DMS53 treated with DMSO at 0.1 percent for 48 hours (cell line): ENCODE measurements around the gene ZBTB20.
"Not testable (repeated sequence)": the region's sequence is repeated elsewhere in the genome, so short reads cannot be mapped to it uniquely, and the experiment has no call there.

ENCODE experiments used
- DNase-seq: peaks from one replicate; lab custom pipeline; 2025; ENCODE audit not compliant: unreplicated experiment; lab: John Stamatoyannopoulos, UW

Gene ZBTB20

DNA sequence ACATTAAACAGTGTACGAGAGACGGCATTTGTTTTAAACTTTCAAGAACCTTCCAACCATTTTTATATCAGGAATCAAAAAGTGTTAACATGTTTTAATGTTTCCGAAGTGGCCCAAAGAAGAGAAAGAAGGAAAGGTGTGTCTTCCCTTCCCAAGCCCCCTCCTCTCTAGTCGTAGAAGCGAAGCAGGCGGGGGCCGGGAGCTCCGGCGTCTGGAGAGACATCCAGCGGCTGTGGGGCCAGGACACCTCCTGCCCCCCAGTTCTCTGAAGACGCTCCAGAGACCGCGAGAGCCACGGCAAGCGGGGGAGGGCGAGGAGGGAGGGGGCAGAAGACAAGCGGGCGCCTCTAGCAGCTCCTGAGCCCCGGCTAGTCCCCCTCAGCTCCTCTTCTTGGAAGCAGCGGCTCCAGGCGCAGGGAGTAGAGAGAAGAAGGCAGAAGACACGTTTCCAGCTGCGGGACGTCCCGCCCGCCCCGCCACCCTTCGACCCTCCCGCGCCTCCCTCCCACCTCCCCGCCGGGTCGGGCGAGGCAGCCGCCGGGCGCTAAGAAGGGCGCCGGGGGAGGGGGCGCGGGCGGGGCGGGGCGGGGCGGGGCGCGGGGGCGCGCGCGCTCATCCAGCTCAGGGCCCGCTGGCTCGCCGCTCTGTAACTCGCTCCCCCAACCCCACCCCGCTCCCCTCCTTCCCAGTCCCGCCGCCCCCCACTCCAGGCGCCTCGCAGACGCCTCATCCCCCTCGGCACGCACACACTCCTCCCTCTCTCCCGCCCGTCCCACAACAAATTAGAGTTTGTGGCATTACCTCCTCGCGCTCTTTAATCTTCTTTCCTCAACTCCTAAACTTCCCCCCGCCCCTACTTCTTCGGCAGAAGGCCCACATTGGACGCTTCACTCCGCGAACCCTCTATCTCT, at the start of gene ZBTB20:
Gene ZBTB20, minus strand, starts transcription at position 871 of the 911 bp plus-strand sequence.
- no peak for DNase-seq

DNA sequence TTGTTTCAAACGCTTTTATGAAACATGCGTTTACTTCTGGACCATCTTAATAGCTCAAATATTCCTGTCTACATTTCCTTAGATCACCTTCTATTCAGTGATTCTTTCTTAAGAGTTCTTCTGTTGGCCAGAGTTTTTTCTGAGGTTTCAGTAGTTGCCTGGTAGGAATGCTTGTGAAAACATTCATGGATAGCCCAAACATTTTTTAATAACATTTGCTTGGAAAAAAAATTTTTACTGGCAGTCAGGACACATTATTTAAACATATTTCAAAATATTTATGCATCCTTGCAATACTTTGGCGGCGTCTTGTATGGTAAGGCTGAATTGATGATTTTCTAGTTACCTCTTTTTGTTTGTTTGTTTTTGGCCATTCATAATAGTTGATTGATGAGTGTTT, 47.4 kb upstream of the ZBTB20 start:
- DNase-seq, result no peak

DNA sequence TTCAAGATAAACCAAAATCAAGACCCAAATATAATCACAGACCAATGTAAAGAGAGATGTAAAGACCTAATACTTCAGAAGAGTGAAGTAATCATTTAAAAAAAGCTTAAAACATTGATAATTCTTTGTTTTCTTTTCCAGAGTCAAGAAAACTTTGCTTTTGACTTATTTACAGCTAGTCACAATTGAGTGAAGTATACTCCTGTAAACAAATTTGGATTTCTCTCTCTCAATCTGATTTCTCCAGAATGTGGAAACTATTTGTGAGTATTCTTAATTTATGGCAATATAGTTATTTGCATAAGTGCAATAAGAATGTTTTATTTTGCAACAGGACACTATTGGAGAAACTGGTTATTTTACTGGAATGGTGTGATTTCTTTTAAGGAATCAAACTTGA, 43.7 kb upstream of the ZBTB20 start:
- DNase-seq, result no peak

DNA sequence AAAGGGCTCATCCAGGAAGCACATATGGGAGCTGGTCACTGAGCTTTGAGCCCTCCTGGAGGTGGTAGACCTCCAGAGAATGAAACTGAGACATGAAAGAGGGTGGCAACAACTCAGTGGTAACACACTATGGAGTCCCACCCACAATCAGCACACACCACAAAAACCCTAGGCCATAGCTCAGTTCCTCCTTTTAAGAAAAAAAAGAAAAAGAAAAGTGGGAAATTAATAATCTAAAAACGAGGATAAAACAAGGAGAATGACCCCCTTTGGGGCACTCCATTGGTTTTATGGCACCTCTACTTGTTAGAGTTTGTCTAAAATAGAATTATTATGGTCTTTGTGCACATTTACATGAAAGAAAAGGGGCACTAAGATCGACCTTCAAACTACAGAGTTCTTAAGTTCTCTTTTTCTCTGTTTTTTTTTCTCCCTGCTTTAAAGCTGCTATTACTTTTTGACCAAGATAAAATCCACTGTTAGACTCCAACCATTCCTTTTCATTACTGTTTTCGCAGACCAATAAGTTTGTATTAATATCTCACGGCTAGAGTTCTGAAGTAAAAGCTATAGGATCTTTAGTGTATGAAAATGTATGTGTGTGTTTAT, 40.2 kb upstream of the ZBTB20 start:
- no peak for DNase-seq

DNA sequence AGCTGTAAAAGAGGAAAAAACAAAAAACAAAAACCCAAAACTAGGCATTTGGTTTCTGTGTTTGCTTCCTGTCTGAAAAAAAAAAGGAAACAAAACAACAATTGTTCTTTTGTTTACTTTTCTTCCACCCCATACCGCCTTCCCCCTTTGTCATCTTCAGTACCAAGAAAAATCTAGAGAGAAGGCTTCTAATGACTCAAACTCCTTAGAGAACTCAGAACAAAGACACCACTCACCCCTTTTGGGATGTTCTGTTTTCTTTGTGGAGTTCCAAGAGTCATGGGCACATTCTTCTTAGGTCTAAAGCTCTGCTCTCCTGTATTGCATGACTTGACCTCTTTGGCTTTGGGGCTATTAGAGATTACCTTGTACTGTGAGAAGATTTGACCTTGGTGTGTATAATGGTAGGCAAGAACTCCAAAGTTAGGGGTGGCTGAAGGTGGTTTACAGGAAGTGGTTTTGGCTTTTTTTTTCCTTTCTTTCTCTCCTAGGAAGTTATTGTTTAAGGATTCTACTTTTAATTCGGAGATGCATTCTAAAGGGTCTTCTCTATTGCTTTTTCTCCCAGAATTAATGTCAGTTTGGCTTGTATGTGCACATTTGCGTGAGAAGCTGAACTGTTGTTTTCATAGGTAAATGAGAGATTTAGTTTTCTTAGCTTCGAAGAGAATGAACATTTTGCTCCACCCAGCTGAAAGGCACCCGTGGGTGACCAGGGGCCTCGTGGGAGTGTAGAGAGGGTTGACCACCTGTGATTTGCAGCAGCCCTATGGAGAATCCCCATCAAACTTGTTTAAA, 39.5 kb upstream of the ZBTB20 start:
- DNase-seq, result no peak

DNA sequence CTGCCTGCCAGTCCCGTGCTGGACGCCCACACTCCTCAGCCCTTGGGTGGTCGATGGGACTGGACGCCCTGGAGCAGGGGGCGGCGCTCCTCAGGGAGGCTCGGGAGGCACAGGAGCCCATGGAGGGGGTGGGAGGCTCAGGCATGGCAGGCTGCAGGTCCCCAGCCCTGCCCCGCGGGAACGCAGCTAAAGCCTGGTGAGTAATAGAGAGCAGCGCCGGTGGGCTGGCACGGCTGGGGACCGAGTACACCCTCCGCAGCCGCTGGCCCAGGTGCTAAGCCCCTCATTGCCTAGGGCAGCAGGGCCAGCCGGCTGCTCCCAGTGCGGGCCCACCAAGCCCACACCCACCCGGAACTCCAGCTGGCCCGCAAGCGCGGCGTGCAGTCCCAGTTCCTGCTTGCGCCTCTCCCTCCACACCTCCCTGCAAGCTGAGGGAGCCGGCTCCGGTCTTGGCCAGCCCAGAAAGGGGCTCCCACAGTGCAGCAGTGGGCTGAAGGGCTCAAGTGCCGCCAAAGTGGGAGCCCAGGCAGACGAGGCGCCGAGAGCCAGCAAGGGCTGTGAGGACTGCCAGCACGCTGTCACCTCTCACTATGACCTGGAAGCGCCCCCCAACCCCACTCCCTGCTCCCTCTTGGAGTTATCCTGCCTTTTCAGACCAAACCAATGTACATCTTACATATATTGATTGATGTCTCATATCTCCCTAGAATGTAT, 37.9 kb upstream of the ZBTB20 start:
- not testable (repeated sequence) for DNase-seq

DNA sequence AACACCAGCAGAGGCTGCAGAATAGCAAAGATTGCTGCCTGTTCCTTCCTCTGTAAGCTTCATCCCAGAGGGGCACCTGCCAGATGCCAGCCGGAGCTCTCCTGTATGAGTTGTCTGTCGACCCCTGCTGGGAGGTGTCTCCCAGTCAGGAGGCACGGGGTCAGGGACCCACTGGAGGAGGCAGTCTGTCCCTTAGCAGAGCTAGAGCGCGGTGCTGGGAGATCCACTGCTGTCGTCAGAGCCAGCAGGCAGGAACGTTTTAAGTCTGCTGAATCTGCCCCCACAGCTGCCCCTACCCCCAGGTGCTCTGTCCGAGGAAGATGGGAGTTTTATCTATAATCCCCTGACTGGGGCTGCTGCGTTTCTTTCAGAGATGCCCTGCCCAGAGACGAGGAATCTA, 31.8 kb upstream of the ZBTB20 start:
- DNase-seq, result not testable (repeated sequence)

DNA sequence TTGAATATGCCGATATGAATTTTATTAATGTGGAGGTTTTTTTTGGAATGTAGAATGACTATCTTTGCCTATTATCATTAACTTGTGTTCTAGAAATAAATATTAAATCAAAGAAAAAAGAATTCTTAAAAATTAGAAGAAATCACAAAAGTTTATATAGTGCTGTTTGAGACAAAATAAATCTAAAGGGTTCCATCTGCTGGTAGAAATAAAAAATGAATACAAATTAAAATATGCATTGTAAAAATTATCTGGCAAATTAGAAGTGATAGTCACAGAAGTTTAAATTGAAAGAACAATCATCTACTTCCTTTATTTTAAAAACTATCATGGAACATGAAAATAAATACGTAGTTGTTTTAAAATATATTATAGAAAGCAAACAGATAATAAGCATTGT, 22.7 kb upstream of the ZBTB20 start:
- no peak for DNase-seq

DNA sequence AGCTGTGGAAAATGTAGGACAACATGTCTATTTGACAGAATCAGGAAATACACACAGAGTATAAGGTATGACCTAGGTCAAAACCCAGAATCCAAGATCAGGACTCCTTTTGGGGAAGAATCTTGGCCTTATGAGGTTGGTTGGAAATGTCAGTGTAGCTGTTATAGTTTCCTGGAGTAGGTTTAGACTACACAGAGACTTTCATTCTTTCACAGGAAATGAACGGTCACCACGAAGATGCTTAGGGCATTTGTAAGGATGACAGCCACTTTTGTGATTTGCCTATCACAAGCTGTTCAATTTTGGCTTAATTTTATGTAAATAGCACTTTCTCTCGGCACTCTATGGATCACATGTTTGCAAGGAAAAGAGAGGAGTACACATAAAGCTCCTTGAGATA, 18.6 kb upstream of the ZBTB20 start:
- no peak for DNase-seq

DNA sequence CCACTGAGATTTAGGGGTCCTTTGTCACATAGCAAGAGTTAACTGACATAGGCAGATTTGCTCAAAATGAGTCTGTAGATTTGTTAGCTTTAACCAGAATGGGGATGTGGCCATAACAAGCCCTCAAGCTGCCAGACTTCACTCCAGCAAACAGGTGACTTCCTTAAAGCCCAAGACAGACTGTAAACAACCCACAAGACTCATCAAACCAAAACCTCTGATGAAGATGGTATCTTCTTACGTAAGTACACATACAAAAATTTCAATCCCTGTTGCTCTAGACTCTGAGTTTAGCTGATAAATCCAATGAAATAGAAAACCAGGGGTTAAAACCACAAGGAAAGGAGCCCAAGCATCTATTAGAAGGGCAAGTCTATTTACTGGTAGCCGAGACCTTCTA, 18.2 kb upstream of the ZBTB20 start:
- DNase-seq, result no peak

DNA sequence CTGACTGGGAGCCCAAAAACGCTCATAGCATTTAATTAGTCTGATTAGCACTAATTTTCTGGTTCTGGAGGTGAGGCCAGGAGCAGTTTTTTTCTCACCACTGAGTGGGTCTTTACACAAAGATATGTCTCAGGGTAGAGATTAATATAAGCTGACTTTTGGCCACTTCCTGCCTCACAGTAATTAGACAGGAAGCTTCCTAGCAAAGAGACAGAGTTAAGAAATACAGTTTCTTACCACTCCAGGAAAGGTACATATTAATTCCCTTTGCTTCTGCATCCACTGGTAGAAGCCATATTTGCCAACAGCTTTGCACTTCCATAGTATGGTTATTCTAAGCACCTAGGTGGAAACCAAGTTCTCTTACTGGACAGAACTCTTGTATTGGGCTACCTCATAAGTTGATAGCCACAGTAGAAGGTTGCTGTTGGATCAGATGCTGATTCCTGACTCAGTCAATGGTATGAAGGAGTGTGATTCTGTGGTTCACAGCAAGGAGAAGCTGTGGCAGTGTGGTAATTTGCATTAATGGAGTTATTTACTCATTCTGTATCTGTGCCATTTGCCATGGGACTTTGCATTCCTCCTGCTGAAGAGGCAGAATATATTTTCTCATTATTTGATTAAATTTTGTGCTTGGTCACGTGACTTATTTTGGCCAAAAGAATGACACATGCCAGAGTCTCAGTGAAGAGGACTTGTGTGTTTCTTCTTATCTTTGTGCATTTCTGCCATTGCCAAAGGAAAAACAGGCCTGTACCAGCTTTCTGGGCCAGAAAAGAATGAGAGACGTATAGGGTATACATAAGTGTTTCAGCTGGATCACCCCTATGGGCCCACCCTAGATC, 17.5 kb upstream of the ZBTB20 start:
- no peak for DNase-seq

DNA sequence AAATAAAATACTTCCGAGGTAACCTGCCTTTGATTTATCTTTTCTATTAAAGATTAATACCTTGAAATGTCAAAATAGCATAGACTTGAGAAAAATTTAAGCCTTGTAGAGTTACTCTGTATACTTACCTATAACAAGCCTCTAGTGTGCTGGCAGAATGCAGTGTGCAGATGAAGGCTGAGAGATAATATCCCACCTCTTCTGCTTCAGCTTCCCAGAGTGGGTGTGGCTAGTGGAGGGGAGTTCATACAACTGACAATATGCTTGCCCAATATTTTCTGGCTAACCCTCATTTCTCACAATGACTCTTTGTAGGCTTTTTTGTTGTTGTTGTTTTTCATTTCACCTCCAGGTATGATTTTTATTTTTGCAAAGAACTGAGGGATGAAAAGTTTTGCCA, 15.7 kb upstream of the ZBTB20 start:
- DNase-seq, result no peak

DNA sequence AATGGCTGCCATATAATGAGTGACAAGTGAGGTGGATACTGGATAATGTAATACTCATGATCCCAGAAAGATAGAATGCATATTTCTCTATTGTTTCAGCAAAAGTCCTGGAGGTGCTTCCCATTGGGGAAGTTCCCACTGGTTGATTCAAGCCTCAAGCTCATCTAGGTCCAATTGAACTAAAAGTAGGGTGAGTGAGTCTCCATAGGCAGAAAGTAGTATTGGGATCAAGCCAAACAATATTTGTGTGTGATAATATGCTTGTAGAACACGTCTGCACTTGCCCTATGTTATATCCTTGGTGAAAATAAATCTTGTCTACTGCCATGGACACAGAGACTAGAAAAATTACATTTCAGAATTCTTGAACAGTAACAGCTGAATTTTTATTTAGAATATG, 14.8 kb upstream of the ZBTB20 start:
- no peak for DNase-seq

DNA sequence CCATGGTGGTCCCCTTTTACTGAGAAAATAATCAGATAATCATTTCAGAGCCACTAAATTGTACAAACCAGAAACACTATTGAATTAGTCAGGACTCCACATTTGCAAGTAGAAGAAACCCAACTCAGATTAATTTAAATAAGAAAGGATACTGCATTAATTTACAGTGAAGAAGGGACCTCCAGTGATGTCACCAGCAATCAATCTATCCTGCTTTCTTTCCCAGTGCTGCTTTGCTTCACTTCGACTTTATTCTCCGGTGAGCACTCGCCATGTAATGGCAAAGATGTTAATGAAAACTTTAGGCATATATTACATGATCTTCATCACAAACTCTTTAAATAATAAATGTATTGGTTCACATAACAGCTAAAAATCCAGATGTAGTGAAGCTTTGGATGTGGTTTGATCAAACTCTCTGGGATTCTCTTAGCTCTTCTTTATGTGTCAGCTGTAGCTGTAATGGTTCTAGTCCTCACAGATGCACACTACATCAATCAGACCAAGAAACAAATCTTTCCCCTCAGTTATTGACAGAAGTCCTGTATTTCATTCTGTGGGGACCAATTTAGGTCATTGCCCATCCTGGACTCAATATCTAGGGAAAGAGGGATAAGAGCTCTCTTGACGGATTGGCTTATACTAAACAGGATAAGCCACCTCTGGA, 14.2 kb upstream of the ZBTB20 start:
- DNase-seq, result no peak

DNA sequence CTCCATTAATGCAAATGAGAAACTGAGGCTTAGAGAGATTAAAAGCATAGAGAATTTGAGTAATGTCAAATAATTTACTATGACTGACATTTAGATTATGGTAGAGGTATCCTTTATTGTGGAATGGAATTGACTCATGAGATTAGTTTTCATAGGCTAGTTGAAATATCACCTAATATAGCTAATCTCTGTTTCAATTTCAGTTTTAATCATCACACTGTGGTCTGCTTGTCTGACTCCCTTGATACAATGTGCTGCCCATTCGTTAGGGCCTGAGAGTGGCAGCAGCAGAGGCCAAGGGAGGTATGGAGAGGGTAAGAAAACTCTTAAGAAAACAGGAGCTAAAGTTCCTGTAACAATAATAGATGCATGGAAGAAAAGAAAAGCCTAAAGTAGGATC, 13.2 kb upstream of the ZBTB20 start:
- DNase-seq, result no peak

DNA sequence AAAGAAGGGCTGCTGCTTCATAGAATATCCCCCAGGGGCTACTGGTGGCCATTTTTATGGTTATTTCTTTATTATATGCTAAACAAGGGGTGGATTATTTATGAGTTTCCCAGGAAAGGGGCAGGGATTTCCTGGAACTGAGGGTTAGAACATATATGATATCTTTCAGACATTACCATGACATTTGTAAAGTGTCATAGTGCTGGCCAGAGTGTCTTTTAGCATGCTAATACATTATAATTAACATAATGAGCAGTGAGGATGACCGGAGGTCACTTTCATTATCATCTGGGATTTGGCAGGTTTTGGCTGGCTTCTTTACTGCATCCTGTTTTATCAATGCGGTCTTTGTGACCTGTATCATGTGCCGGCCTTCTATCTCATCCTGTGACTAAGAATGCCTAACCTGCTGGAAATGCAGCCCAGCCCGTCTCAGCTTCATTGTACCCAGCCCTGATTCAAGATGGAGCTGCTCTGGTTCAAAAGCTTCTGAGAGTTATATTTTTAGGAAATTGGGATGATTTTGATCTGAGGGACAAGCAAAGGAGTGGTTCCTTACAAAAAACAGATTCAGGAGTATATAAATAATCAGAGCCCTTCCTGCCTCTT, 9.1 kb upstream of the ZBTB20 start:
- no peak for DNase-seq

DNA sequence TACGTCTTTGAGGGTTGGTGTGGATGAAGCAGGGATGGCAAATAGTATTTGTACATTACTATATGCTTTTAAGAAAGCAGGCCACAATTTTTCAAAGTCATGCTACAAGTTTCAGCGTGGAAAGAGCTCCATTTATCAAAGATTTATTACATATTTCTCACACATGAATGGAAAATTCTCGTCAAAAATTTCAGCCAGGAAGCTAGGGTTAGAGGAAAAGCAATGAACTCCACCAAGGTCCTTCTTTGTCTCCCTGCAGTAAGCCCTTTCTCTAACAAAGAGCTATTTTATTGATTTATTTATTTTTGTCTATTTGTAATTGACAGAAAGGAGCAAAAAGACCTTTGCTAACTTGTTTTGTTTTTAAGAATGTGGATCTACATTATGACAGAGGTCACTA, 7.5 kb upstream of the ZBTB20 start:
- DNase-seq, result no peak

DNA sequence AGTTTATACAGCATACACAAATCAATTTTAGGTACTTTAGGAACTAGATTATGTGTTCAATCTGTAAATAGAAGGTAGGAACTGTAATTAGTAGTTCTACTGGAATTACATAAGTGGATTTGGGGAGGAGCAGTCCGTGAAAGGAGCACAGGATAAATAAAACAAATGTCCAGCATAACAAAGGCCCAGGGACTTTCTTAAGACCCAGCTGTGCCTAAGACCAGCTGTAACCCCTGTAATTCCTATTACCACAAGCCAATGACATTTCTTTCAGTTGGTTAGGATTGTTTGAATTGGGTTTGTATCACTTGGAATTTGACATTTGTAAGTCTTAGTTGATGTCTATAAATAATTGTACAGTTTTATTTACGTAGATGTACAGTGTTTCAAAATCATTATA, 4.8 kb upstream of the ZBTB20 start:
- no peak for DNase-seq

DNA sequence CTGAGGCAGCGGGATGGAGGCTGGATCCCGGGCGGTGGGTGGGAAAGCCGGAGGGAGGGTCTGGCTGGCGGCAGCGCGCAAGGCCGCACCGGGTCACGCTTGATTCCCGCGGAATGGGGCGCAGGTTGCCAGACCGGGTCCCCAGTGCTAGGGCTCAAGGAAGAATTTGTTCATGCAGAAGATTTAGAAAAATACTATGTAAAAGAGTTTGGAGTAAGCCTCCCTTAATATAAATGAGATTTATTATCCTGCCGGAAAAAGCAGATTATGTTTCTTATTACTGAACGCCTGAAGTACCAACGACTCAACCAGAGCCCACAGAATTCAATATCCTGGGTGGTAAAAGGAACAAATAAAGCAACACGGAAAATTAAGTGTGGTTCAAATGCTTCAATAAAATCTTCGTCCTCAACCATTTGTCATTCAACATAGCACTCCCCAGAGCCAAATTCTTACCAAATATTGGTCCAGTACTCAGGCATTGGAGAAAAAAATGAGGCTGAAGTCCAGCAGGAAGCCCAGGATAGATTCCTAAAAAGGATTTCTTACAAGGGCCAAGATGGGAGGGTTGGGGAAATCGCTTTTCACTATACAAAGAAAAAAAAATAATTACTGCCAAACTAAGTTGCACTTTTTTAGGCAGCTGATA, 1.2 kb upstream of the ZBTB20 start:
- no peak for DNase-seq
